MM.1S (cell line): ENCODE measurements around the gene TCEANC2.

ENCODE experiments used
- CTCF ChIP-seq: fragments of 300-600 bp; sonication (generic); IDR thresholded peaks from 2 replicates; pipeline ENCODE4 v1.5.1; 2016; ENCODE audit warnings: antibody characterized with exemption, low read length, mixed read lengths
- EZH2phosphoT487 ChIP-seq: fragments of 300-600 bp; sonication (generic); IDR thresholded peaks from 2 replicates; pipeline ENCODE4 v1.6.1; 2018; ENCODE audit warnings: antibody characterized with exemption, low read length

- TF ChIP-seq CTCF (no peak), EZH2phosphoT487 (no peak)
Observed at GRCh38 chr1:54077359-54077758, 24.0 kb downstream of the TCEANC2 start.
